Measurements from ENCODE around the gene SNN.

The SNN gene

GRCh38 chr16:11667221-11667823 is 933 bp upstream of the SNN start:
- DNase-seq (ENCODE audit: low spot score): no peak

- DNase-seq (ENCODE audit: low spot score): no peak
Observed at GRCh38 chr16:11668623-11669379, 546 bp downstream of the SNN start.

GRCh38 chr16:11669380-11670146 is 1.3 kb downstream of the SNN start:
- no peak for DNase-seq (ENCODE audit: low spot score)

- no peak for DNase-seq (ENCODE audit: low spot score)
Observed at GRCh38 chr16:11670171-11671131, 2.2 kb downstream of the SNN start.

- DNase-seq (ENCODE audit: low spot score): no peak
Observed at GRCh38 chr16:11671271-11671670, 3.0 kb downstream of the SNN start.

GRCh38 chr16:11671676-11672075 is 3.4 kb downstream of the SNN start:
- DNase-seq (ENCODE audit: low spot score): no peak

- no peak for DNase-seq (ENCODE audit: low spot score)
Observed at GRCh38 chr16:11672206-11673090, 4.2 kb downstream of the SNN start.

GRCh38 chr16:11673091-11674000 is 5.1 kb downstream of the SNN start:
- DNase-seq (ENCODE audit: low spot score): no peak

GRCh38 chr16:11674001-11674817 is 6.0 kb downstream of the SNN start:
- no peak for DNase-seq (ENCODE audit: low spot score)

GRCh38 chr16:11674818-11675560 is 6.7 kb downstream of the SNN start:
- no peak for DNase-seq (ENCODE audit: low spot score)

- no peak for DNase-seq (ENCODE audit: low spot score)
Observed at GRCh38 chr16:11675561-11676511, 7.6 kb downstream of the SNN start.

GRCh38 chr16:11676799-11677198 is 8.5 kb downstream of the SNN start:
- DNase-seq (ENCODE audit: low spot score): no peak

GRCh38 chr16:11677451-11677951 is 9.2 kb downstream of the SNN start:
- DNase-seq (ENCODE audit: low spot score): no peak

- DNase-seq (ENCODE audit: low spot score): no peak
Observed at GRCh38 chr16:11677959-11678881, 10.0 kb downstream of the SNN start.

- DNase-seq (ENCODE audit: low spot score): no peak
Observed at GRCh38 chr16:11679250-11679649, 11.0 kb downstream of the SNN start.
